HG03460 (cell line): ENCODE results near the gene SFT2D1.
A peak's percentile ranks its signal among the peaks of the same experiment; 100 is the strongest.

ENCODE experiments used
- ATAC-seq: cut with Tn5 transposase; IDR thresholded peaks from one replicate; pipeline ENCODE4 v1.9.1; 2021; ENCODE audit not compliant: unreplicated experiment

The SFT2D1 gene

GRCh38 chr6:166308033-166308768 is 34.1 kb downstream of the SFT2D1 start, which contains the start of gene PRR18:
TSS of gene PRR18 (minus strand) at chr6:166308392. CDS start at chr6:166308142, 250 bp downstream.
- peak; percentile 57 for ATAC-seq

- peak; percentile 29 for ATAC-seq
These were observed 35.0 kb downstream of the SFT2D1 start for GRCh38 chr6:166307082-166308032.

GRCh38 chr6:166306378-166307081 is 35.8 kb downstream of the SFT2D1 start:
- ATAC-seq, result no peak

GRCh38 chr6:166305562-166306117 is 36.7 kb downstream of the SFT2D1 start:
- no peak for ATAC-seq

GRCh38 chr6:166304106-166304505 is 38.2 kb downstream of the SFT2D1 start:
- ATAC-seq, result no peak

GRCh38 chr6:166301611-166302529 is 40.5 kb downstream of the SFT2D1 start:
- ATAC-seq, result no peak

GRCh38 chr6:166300357-166300987 is 41.9 kb downstream of the SFT2D1 start:
- no peak for ATAC-seq

- ATAC-seq, result no peak
These were observed 44.7 kb downstream of the SFT2D1 start for GRCh38 chr6:166297606-166298005.

GRCh38 chr6:166296035-166296883 is 46.1 kb downstream of the SFT2D1 start:
- no peak for ATAC-seq

- ATAC-seq, result no peak
These were observed 48.4 kb downstream of the SFT2D1 start for GRCh38 chr6:166293731-166294584.

- ATAC-seq, result no peak
These were observed 52.9 kb downstream of the SFT2D1 start for GRCh38 chr6:166289207-166290060.

- peak; percentile 98 for ATAC-seq
These were observed 55.5 kb downstream of the SFT2D1 start for GRCh38 chr6:166286839-166287271.

- ATAC-seq, result no peak
These were observed 57.1 kb downstream of the SFT2D1 start for GRCh38 chr6:166285233-166285632.

- no peak for ATAC-seq
These were observed 57.7 kb downstream of the SFT2D1 start for GRCh38 chr6:166284640-166285039.

- ATAC-seq, result no peak
These were observed 59.8 kb downstream of the SFT2D1 start for GRCh38 chr6:166282394-166283032.

- peak; percentile 39 for ATAC-seq
These were observed 61.2 kb downstream of the SFT2D1 start for GRCh38 chr6:166281104-166281503.
